ENCODE results near the gene ANO6.
A peak's percentile ranks its signal among the peaks of the same experiment; 100 is the strongest.
"Not testable (repeated sequence)": the region's sequence is repeated elsewhere in the genome, so short reads cannot be mapped to it uniquely, and the experiment has no call there.

ANO6 gene, protein sequence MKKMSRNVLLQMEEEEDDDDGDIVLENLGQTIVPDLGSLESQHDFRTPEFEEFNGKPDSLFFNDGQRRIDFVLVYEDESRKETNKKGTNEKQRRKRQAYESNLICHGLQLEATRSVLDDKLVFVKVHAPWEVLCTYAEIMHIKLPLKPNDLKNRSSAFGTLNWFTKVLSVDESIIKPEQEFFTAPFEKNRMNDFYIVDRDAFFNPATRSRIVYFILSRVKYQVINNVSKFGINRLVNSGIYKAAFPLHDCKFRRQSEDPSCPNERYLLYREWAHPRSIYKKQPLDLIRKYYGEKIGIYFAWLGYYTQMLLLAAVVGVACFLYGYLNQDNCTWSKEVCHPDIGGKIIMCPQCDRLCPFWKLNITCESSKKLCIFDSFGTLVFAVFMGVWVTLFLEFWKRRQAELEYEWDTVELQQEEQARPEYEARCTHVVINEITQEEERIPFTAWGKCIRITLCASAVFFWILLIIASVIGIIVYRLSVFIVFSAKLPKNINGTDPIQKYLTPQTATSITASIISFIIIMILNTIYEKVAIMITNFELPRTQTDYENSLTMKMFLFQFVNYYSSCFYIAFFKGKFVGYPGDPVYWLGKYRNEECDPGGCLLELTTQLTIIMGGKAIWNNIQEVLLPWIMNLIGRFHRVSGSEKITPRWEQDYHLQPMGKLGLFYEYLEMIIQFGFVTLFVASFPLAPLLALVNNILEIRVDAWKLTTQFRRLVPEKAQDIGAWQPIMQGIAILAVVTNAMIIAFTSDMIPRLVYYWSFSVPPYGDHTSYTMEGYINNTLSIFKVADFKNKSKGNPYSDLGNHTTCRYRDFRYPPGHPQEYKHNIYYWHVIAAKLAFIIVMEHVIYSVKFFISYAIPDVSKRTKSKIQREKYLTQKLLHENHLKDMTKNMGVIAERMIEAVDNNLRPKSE

DNA sequence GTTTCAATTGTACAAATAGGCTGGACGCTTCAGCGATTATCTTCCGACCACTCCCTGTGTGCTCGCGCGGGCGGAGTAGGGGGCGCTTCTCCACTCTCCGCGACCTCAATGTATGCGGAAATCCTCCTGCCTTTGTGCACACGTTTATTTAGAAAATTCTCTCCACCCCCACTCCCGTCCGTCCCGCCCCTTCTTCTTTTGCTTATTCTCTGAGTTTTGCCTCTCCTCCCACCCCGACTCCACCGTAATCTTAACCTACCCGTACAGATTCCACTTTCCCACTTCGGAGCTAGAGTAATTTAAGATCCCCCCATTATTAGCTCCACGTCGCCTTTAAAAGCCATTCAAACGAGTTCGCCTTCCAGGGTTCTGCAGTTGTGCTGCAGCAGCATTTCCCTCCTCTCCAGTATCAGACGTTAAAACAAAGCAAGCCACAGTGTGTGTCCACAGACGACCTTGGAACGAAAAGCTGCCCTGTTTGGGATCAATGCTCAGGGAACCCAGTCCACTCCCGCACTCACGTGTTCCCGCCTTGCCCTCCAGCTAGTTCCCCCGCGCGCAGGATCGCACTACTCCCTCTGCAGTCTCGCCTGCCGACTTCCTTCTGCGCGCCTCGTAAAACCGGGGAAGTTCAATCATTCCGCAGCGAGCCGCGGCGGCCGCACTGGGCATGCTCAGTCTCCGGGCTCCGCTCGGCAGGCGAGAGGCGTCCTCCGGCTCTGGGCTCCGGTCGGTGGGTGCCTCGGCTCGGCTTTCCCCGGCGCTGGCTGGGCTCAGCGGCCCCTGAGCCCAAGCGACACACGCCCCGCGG lies at the start of gene ANO6:
TSS of gene ANO6 (plus strand) at position 677 of the 811 bp plus-strand sequence. CDS start 227 bp downstream, outside the sequence.
- DNase-seq (ENCODE audit: low spot score) = peak; percentile 94

DNA sequence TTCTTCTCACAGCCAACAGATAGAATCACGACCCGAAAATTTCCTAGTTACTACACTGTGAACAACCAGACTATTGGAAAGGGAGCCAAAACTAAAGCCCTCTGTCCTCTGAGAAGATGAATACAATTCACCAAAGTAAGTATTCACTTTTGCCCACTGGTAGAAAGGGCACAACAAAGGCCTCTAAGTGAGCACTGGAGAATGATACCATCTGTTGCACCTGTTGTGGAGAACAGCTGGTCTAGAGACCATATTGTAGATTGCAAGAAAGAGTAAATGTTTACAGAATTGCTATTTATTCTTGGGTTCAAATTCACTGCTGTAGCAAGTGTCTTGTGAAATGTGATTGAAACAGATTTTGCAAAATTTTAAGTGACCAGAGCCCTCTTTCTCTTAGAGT lies 46.9 kb upstream of the ANO6 start:
- no peak for DNase-seq (ENCODE audit: low spot score)

DNA sequence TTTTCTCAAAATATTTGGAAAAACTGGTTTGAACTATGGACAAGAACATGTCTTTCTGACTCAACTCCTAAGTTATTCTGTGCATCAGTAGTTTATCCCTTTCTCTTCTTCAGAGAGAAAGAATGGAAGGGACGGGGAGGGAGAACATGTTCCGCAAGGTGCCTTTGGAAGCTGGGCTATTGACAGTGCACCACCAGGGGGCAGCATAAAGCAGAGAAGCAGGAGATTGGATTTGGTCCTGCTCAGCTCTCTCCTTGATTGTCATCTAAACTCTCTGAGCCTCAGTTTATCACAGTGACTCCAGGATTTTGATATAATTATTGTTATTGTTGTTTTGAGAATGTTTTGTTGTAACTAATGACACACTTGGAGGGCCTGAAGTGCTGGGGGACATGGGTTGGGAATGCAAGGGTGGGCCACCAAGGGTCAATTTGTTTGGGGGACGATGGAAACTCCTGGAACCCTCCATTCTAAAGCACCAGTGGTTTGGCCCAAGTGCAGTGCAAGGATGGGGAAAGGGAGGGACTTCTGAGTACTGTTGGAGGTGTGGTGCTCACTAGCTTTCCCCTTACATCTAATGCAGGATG lies 45.3 kb upstream of the ANO6 start:
- peak; percentile 85 for DNase-seq (ENCODE audit: low spot score)

DNA sequence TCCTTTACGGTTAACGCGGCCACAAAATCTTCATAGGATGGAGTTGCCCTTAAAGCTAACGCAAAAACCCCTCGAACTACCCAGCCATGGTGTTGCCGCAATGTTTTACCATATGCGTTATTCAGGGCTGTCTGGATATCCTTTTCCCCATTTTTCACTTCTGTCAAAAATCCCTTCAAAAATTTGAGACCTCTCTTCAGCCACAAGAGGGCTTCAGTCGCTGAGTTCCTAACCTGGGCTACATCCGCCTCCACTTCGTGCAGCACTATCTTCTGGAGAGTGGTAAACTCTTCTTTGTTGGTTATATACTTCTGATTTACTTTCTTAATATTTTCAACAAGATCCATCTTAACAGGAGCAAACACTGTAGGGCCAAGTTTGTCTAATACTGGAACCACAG lies 42.6 kb upstream of the ANO6 start:
- DNase-seq (ENCODE audit: low spot score) = not testable (repeated sequence)

DNA sequence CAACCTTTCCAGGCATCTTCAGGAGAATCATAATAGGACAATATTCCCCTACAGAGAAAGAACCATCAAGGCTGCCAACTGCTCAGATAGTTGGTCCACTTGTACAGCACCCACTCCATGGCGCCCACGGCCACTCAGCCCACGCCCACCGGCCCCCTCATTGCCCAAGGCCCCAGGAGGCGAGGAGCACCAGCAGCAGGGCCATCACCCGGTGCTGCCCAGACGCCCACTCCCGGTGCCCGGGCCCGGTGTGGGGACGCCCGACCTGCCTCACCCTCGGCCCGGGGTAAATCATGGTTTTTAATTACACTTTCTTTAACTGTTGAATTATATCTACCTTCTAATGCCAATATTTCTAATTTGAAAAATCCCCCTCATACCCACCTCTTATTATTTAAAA lies 41.3 kb upstream of the ANO6 start:
- no peak for DNase-seq (ENCODE audit: low spot score)

DNA sequence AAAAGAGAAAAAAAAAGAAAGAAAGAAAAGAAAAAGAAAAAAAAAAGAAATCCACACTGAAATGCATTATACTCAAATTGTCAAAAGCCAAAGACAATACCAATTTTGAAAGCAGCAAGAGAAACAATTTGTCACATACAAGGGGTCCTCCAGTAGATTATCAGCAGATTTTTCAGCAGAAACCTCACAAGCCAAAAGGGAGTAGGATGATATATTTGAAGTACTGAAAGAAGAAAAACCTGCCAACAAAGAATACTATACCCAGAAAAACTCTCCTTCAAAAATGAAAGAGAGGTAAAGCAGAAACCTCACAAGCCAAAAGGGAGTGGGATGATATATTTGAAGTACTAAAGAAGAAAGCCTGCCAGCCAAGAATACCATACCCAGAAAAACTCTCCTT lies 37.1 kb upstream of the ANO6 start:
- DNase-seq (ENCODE audit: low spot score) = no peak

DNA sequence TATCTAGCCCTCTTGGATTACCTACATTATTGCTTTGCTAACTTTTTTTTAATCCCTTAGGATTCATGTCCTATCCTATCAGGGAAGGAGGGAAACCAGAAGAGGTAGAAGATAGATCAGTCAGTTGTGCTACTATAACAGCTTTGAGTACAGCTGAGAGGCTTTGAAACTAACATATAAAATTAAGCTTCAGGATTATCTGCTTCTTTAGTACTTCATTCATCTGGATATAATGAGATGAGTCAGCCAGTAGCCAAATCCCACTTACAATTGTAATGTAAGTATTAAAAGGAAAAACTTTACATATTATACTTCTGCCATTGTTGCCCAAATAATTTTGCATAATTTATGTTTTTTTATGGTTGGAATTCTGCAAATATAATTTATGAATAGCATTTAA lies 33.4 kb upstream of the ANO6 start:
- DNase-seq (ENCODE audit: low spot score) = no peak

DNA sequence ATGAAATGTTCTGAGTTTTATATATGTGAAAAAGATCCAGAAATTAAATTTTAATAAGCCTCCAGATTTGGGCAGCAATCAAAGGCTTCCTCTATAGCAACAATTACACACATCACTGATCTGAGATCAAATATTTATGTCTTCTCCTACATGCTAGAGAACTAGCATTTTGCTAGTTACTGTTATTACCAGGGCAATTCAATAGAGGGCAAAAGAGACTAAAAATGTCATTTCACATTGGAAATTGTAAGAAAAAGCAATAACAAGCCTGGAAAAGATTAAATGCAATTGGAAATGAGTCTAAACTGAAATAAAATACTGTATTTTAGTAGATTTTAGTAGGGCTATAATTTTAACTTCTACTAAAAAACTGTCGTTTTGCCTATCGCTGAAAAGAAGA lies 32.6 kb upstream of the ANO6 start:
- DNase-seq (ENCODE audit: low spot score) = no peak

DNA sequence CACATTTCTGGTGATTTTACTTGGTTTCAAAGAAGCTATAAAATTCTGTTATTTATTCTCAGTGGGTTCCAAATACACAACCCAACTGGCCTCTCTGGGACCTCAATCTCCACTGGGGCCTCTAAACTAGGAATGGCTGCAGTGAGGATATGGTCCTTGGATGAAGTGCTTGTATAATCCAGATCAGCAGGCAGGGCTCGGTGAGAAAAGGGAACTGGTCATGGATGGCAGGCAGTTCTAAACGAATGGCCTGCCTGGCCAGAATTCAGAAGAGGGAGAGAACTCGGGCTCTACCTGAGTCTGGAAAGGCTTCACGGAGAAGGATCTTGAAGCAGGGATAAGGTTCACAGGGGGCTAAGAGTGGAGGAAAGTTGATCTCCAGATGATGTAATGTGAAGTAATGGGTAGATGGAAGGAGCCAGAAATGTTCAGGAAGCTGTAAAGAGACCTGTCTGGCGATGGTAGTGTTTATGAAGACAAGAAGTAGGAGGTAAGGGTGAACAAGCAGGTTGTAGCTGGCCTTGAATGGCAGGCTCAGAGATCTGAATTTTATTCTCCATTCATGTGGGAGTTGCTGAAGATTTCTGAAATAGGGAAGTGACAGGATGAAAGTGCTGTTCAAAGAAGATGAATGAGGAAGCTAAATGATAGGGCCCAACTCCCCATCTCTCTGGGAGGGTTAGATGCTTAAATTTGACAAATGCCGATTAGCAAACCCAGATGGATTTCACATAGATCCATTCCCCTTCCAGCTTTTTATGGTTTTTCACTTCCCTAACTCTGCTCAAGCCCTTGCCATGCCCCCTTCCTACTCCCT lies 31.5 kb upstream of the ANO6 start:
- DNase-seq (ENCODE audit: low spot score) = no peak

DNA sequence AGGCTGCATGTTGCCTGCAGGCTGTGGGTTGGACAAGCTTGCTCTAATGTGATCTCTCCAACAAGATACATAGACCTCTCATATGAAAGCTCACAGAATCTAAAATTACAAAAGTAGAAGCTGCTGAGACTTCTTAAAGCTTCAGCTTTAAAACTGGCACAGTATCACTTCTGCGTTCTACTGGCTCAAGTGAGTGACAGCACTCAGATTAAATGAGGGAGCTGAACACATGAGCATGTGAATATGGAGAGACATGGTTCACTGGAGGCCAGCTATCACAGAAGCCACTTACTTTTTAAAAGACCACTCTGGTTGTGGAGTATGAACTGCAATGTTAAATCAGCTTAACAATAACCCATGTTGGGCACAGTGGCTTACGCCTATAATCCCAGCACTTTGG lies 29.1 kb upstream of the ANO6 start:
- DNase-seq (ENCODE audit: low spot score) = no peak

DNA sequence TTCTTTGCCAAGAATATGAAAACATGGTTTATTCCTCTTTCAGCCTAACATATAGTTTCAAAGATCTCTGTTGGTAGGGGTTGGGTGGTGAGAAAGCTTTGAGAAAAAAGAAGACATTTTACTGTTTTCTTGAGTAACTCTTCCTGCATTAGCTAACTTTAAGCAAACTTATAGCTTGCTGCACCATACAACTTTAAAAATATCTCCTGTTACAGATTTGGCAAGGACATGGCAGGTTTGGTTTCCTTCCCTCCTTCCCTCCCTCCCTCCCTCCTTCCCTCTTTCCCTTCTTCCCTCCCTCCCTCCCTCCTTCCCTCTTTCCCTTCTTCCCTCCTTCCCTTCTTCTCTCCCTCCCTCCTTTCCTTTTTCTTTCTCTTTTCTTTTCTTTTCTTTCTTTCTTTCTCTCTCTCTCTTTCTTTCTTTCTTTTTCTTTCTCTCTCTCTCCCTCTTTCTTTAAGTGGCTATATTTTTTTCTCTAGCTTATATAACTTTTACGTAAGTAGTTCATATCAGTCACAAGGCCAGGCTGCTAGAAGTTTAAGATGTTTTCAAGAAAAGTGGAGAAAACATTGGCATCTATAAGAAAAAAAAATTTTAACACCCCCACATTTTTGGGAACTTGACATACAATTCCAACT lies 26.0 kb upstream of the ANO6 start:
- no peak for DNase-seq (ENCODE audit: low spot score)

DNA sequence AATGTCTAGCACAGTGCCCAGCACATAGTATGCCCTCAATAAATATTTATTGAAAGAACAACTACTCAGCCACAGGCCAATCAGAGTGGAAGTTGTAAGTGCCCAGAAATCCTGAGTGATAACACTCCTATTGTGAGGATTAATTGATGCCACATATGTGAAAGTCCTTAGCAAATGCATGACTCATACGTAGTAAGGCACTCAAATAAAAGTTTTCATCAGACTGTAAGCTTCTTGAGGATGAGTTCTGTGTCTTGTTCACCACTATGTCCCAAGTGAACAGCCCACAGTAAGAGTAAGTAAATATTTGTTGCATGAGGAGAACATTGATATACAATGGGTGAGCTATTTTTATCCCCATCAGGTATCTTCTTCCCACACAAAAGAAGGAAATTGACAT lies 24.7 kb upstream of the ANO6 start:
- DNase-seq (ENCODE audit: low spot score) = no peak

DNA sequence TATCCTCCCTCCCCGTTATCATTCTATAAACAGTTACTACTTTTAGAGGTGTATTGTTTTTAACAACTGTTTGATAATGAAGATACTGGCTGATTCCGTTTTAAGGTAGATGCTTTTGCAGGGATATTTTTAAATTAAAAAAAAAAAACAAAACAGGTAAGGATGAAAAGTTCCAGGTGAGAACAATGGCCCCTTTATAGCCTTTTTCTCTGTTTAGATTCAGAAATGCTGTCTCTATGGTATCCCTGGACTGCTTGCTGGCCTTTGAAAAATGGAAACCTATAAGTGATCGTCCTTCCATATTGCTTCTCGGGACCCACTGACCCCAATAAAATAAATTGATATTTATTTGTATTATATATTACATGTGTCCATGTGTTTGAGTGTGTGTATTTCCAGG lies 23.2 kb upstream of the ANO6 start:
- no peak for DNase-seq (ENCODE audit: low spot score)

DNA sequence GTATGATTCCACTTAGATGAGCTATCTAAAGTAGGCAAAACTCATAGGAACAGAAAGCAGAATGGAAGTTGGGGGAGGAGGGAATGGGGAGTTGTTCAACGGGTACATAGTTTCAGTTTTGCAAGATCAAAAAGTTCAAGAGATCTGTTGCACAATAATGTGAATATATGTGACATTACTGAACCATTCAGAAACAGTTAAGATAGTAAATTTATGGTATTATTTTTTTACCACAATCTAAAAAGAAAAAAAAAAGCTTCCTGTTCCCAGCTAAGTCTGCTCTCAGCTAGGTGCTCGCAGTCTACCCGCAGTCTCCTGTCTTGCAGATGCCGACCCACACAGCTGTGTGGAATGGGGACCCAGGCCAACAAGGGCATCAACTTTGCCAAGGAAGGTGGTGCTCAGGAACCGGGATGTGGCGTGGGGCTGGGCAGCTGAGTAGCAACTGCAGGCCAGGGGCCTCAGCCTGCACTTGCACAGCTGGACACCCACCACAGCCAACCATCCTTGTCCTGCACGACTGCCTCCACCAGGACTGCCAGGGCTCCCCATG lies 15.3 kb upstream of the ANO6 start:
- no peak for DNase-seq (ENCODE audit: low spot score)

DNA sequence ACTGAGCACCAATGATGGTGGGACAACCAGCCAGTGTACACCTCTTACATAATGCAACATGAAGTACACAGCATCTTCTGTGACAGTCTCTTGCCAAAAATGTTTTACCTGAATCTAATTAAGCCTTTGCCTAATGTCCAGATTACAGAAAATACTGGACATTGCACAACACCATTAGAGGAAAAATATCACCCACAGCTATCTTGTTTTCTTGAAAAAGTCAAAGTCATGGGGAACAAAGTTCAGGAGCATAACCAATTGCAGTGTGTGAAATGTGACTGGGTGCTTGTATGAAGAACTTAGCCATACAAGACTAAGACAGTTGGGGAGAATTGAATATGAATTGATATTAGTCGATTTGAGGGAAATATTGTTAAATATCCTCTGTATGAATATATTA lies 12.1 kb upstream of the ANO6 start:
- no peak for DNase-seq (ENCODE audit: low spot score)

DNA sequence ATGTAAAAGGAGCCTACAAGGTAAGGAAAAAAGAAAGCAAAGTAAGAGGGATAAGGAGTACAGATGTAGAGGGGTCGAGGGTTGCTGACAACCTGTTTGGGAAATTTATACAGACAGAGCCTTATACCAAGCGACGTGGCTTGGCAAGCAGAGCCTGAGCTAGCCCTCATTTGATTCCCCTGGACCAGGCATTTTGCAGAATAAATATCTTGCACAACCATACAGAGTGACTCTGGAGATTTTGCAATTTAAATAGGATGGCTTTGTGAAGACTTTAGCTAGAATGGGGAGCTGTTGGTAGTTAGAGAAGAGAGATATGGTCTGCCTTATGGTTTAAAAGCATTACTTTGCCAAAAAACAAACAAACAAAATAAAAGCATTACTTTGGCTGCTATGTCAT lies 11.1 kb upstream of the ANO6 start:
- DNase-seq (ENCODE audit: low spot score) = no peak

DNA sequence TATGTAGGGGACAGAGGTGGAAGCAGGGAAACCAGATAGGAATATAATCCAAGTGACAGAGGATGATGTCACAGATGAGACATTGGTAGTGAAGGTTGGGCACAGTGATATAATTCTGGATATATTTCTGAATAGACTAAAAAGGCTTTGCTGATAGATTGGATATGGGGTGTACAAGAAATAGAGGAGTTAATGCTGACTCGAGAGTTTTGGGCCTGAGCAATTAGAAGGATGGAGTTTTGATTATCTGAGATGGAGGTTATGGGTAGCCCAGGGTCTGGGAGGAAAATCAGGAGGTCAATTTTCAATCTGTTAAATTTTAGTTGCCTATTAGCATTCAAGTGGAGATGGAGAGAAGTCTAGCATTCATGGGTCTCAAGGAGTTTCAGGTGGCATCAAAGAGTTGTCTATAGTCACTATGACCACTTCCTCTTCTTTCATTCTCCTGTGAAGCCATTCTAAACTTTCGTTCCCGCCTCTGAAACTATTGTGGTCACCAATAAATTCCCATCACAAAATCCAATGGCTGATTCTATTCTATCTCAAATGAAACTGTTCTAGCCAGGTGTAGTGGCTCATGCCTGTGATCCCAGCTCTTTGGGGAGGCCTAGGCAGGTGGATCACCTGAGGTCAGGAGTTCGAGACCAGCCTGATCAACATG lies 10.6 kb upstream of the ANO6 start:
- DNase-seq (ENCODE audit: low spot score) = no peak

DNA sequence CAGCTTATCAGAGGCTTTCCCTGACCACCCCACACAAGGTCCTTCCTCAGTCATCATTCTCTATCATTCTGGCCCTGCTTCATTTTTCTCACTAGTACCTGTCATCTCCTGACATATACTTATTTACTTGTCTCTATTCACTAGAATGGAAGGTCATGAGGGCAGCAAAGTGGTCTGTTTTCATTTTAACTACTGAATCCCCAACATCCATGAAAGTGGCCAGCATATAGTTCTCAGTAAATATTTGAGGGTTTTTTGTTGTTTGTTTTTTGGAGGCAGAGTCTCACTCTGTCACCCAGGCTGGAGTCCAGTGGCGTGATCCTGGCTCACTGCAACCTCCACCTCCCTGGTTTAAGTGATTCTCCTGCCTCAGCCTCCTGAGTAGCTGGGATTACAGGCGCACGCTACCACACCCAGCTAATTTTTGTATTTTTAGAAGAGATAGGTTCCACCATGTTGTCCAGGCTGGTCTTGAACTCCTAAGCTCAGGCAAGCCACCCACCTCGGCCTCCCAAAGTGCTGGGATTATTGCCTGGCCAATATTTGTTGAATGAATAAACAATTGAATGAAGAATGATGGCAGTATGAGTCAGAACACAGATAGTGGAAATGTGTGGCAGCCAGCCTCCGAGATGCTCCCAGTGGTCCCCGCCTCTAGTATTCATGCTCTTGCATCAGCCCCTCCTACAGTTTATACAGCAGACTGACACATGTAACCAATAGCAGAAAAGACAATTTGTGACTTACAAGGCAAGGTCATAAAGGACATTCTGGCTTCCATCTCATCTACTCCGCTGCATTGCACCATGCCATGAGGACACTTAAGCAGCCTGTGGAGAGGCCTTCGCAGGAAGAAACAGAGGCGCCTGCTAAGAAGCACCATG lies 7.0 kb upstream of the ANO6 start:
- no peak for DNase-seq (ENCODE audit: low spot score)

DNA sequence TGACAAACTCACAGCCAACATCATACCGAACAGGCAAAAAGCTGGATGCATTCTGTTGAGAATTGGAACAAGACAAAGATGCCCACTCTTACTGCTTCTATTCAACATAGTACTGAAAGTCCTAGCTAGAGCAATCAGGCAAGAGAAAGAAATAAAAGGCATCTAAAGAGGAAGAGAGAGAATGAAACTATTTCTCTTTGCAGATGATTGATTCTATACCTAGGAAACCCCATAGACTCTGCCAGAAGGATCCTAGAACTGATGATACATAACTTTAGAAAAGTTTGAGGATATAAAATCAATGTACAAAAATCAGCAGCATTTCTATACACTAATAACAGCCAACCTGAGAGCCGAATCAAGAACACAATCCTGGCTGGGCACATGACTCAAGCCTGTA lies 6.1 kb upstream of the ANO6 start:
- DNase-seq (ENCODE audit: low spot score) = no peak
